Esophagus squamous epithelium (tissue), 4 donors: ENCODE results near the gene PDLIM5.
"Not testable (repeated sequence)": the region's sequence is repeated elsewhere in the genome, so short reads cannot be mapped to it uniquely, and the experiment has no call there.

Source experiments
- CTCF ChIP-seq, 6 experiments: fragments of 450-650 bp in 4 of 6; fragments of 200-600 bp in 2 of 6; sonication (generic) in 2 of 6; IDR thresholded peaks; one replicate each; pipeline ENCODE4 v1.5.1; 2016 to 2019; ENCODE audit warnings: antibody characterized with exemption in 6 of 6, mild to moderate bottlenecking in 4 of 6, moderate library complexity in 4 of 6
- POLR2A ChIP-seq, 4 donors: fragments of 450-650 bp; IDR thresholded peaks; one replicate each; pipeline ENCODE4 v1.6.1; 2017; ENCODE audit warnings: antibody characterized with exemption in 4 of 4, mild to moderate bottlenecking in 4 of 4, moderate library complexity in 3 of 4

- not testable (repeated sequence) for TF ChIP-seq CTCF, POLR2A (IDR thresholded peaks at IDR 0.05)
Measured at GRCh38 chr4:94478805-94479204, 27.1 kb downstream of the PDLIM5 start.
